Gastroesophageal sphincter (tissue), 3 donors: ENCODE measurements around the gene METTL3.

ENCODE experiments used
- CTCF ChIP-seq, 4 experiments: fragments of 200-600 bp in 2 of 4; fragments of 450-650 bp in 2 of 4; sonication (generic) in 1 of 4; IDR thresholded peaks; one replicate each; pipeline ENCODE4 v1.5.1; 2017 to 2019; ENCODE audit warnings: antibody characterized with exemption in 4 of 4, mild to moderate bottlenecking in 2 of 4, moderate library complexity in 2 of 4
- POLR2A ChIP-seq, 2 donors: fragments of 450-650 bp; IDR thresholded peaks; one replicate each; pipeline ENCODE4 v1.6.1; 2017; ENCODE audit warnings: antibody characterized with exemption in 2 of 2, mild to moderate bottlenecking in 2 of 2, moderate library complexity in 1 of 2

- no peak for TF ChIP-seq CTCF (IDR thresholded peaks at IDR 0.05)
- no peak for TF ChIP-seq POLR2A (IDR thresholded peaks at IDR 0.05)
Observed at GRCh38 chr14:21467616-21468015, 43.5 kb downstream of the METTL3 start.
